ENCODE data around the gene TNFRSF25. TPM values are rescaled to one million over a fixed set of nuclear protein-coding genes. Genes with fewer than 3 reads are reported as not detected.
"Not testable (repeated sequence)": the region's sequence is repeated elsewhere in the genome, so short reads cannot be mapped to it uniquely, and the experiment has no call there.

The TNFRSF25 gene
- total and polyA plus RNA-seq, 4 donors: 4.9 to 19.8 (median 11.7) TPM

DNA sequence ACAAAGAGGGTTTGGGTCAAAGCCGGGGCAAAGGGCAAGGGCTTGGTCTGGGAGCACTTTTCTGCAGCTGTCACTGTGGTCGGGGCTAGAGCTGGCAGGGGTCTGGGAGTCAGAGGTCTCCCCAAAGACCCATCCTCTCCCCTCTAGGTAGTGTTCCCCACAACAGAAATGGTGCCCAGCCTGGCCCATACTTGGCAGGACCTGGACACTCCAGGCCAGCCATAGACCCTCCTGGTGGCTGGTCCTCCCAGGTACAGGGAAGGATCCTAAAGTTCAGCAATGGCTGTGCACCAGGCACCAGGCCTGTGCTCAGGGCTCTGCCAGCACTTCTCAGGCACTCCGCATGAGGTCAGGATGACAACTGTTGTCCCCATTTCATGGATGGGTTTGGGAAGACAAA is 30.4 kb downstream of the TNFRSF25 start:
- Histone ChIP-seq H3K9me3 (ENCODE audit: control insufficient read depth in 4 of 4, insufficient read depth in 3 of 4, low read length in 3 of 4) (no peaks in the 10 kb centered on the region), H3K4me1 (ENCODE audit: control insufficient read depth in 5 of 5, insufficient read depth in 5 of 5, low read length in 5 of 5) (no peaks in the 10 kb centered on the region), H3K36me3 (ENCODE audit: control insufficient read depth in 4 of 4, insufficient read depth in 4 of 4, low read length in 4 of 4) (no peaks in the 10 kb centered on the region), H3K27me3 (ENCODE audit: control insufficient read depth in 3 of 3, insufficient read depth in 3 of 3, low read length in 2 of 3) (peaks cover 0 to 12% (median 5%) of the 10 kb centered on the region in 3 donors), H3K9ac (ENCODE audit: insufficient read depth in 1 of 2, low read length in 2 of 2) (no peak overlapping the region), H3K4me3 (no peak overlapping the region), H3K27ac (ENCODE audit: low read depth in 1 of 2, low read length in 1 of 2) (no peak overlapping the region)
- 77 to 78% methylated on average over 3 of the region's 3 CpGs for WGBS, 2 donors
- ATAC-seq (ENCODE audit: insufficient read depth, low FRiP score): no peak
- no peak for TF ChIP-seq CTCF (IDR thresholded peaks at IDR 0.05; ENCODE audit: control extremely low read depth, extremely low read depth)
- no peak for DNase-seq

DNA sequence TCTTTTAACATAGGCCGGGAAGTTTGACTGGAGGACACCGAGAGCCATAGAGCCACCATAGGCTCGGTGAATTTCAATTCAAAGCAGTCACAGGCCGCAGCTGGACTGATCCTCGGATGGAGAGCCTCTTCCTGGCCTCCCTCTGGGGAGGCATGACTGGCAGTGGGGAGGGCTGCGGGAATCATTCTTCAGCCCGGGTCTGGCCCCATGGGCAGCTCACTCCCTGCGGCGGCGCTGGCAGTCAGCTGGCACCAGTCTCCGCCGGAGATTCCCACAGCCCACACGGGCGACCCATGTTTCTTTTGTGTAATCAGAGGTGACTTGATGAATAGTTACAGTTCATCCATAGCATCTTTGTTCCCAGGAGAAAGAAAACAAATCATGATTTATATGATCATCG is 30.8 kb downstream of the TNFRSF25 start:
- Histone ChIP-seq H3K27ac (ENCODE audit: low read depth in 1 of 2, low read length in 1 of 2) (no peak overlapping the region), H3K36me3 (ENCODE audit: control insufficient read depth in 4 of 4, insufficient read depth in 4 of 4, low read length in 4 of 4) (no peaks in the 10 kb centered on the region), H3K9me3 (ENCODE audit: control insufficient read depth in 4 of 4, insufficient read depth in 3 of 4, low read length in 3 of 4) (no peaks in the 10 kb centered on the region), H3K27me3 (ENCODE audit: control insufficient read depth in 3 of 3, insufficient read depth in 3 of 3, low read length in 2 of 3) (peaks cover 0 to 14% (median 5%) of the 10 kb centered on the region in 3 donors), H3K9ac (ENCODE audit: insufficient read depth in 1 of 2, low read length in 2 of 2) (no peak overlapping the region), H3K4me3 (no peak overlapping the region), H3K4me1 (ENCODE audit: control insufficient read depth in 5 of 5, insufficient read depth in 5 of 5, low read length in 5 of 5) (no peaks in the 10 kb centered on the region)
- WGBS, 2 donors: 81 to 93% methylated on average over 14 to 15 of the region's 15 CpGs
- DNase-seq (no peak), ATAC-seq (ENCODE audit: insufficient read depth, low FRiP score) (no peak)
- no peak for TF ChIP-seq CTCF (IDR thresholded peaks at IDR 0.05; ENCODE audit: control extremely low read depth, extremely low read depth)

- Histone ChIP-seq H3K9me3 (ENCODE audit: control insufficient read depth in 4 of 4, insufficient read depth in 3 of 4, low read length in 3 of 4) (no peaks in the 10 kb centered on the region), H3K36me3 (ENCODE audit: control insufficient read depth in 4 of 4, insufficient read depth in 4 of 4, low read length in 4 of 4) (no peaks in the 10 kb centered on the region), H3K9ac (ENCODE audit: insufficient read depth in 1 of 2, low read length in 2 of 2) (no peak overlapping the region), H3K4me1 (ENCODE audit: control insufficient read depth in 5 of 5, insufficient read depth in 5 of 5, low read length in 5 of 5) (no peaks in the 10 kb centered on the region), H3K4me3 (no peak overlapping the region), H3K27ac (ENCODE audit: low read depth in 1 of 2, low read length in 1 of 2) (no peak overlapping the region), H3K27me3 (ENCODE audit: control insufficient read depth in 3 of 3, insufficient read depth in 3 of 3, low read length in 2 of 3) (peaks cover 0 to 11% (median 3%) of the 10 kb centered on the region in 3 donors)
- no peak for ATAC-seq (ENCODE audit: insufficient read depth, low FRiP score)
- WGBS, 2 donors: 71 to 85% methylated on average over 5 of the region's 5 CpGs
- DNase-seq: no peak
- no peak for TF ChIP-seq CTCF (IDR thresholded peaks at IDR 0.05; ENCODE audit: control extremely low read depth, extremely low read depth)
These were observed 31.8 kb downstream of the TNFRSF25 start for GRCh38 chr1:6434186-6434585.

DNA sequence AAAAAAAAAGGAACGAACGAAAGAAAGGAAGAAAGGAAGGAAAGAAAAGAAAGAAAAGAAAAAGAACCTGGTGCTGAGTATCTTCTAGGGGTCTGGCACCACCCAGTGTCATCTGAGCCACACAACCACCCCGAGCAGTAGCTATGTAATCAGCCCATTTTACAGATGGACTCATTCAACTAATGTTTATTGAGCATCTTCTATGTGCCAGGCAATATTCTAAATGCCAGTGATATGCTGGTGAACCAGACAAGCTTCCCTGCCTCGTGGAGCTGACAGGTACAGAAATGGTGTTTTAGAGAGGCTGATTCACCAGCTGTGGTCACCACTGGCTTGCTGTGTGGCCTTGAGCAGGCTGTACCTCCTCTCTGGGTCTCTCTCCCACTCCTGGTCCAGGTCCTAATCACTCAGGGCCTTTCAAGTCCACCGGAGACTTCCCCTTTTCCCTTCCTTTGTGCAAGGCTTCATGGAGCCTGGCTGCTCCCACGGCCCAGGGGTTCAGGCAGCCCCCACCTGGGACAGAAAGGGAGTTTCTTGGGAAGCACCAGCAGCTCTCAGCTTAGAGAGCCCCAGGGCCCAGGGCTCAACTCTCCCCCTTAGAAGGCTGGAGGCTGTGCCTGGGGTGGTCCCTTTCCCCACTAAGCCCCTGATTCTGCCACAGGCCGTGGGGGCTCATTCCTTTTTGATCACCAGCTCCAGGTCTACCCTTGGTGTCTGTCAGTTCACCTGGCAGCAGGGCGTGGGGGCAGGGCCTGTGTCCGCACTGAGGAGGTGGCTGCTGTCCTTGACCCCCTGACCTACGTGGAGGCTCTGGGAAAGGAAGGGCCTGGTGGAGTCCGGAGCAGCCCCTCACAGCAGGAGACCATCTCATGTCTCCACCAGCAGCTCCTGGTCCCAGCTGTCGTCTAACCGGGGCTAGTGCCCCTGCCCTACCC is 34.1 kb downstream of the TNFRSF25 start:
- H3K4me3 ChIP-seq; H3K27ac ChIP-seq (ENCODE audit: low read depth in 1 of 2, low read length in 1 of 2); ATAC-seq (ENCODE audit: insufficient read depth, low FRiP score); DNase-seq; H3K9me3 ChIP-seq (ENCODE audit: control insufficient read depth in 4 of 4, insufficient read depth in 3 of 4, low read length in 3 of 4); H3K9ac ChIP-seq (ENCODE audit: insufficient read depth in 1 of 2, low read length in 2 of 2); H3K4me1 ChIP-seq (ENCODE audit: control insufficient read depth in 5 of 5, insufficient read depth in 5 of 5, low read length in 5 of 5); H3K36me3 ChIP-seq (ENCODE audit: control insufficient read depth in 4 of 4, insufficient read depth in 4 of 4, low read length in 4 of 4): not testable (repeated sequence)
- WGBS, 2 donors: 69% methylated on average over 12 to 13 of the region's 13 CpGs
- peaks cover 0 to 11% (median 5%) of the 10 kb centered on the region in 3 donors for H3K27me3 ChIP-seq (ENCODE audit: control insufficient read depth in 3 of 3, insufficient read depth in 3 of 3, low read length in 2 of 3)

GRCh38 chr1:6429660-6430411 is 36.1 kb downstream of the TNFRSF25 start:
- not testable (repeated sequence) for H3K27ac ChIP-seq (ENCODE audit: low read depth in 1 of 2, low read length in 1 of 2); H3K36me3 ChIP-seq (ENCODE audit: control insufficient read depth in 4 of 4, insufficient read depth in 4 of 4, low read length in 4 of 4); ATAC-seq (ENCODE audit: insufficient read depth, low FRiP score); DNase-seq; H3K9ac ChIP-seq (ENCODE audit: insufficient read depth in 1 of 2, low read length in 2 of 2); H3K4me3 ChIP-seq; H3K9me3 ChIP-seq (ENCODE audit: control insufficient read depth in 4 of 4, insufficient read depth in 3 of 4, low read length in 3 of 4); H3K4me1 ChIP-seq (ENCODE audit: control insufficient read depth in 5 of 5, insufficient read depth in 5 of 5, low read length in 5 of 5)
- peaks cover 10 to 29% (median 15%) of the 10 kb centered on the region in 3 donors for H3K27me3 ChIP-seq (ENCODE audit: control insufficient read depth in 3 of 3, insufficient read depth in 3 of 3, low read length in 2 of 3)
- 36 to 48% methylated on average over 18 to 19 of the region's 19 CpGs for WGBS, 2 donors
